Inflammatory macrophage treated with lipopolysaccharide for 4 hours (primary cell): Measurements from ENCODE around the gene PRPF8.

Source experiments
- DNase-seq: peaks from one replicate; pipeline ENCODE4 v3.0.0-alpha.2; 2020

The PRPF8 gene

GRCh38 chr17:1643999-1644492 is 40.6 kb downstream of the PRPF8 start:
- DNase-seq = peak; percentile 44

- DNase-seq = no peak
Observed at GRCh38 chr17:1643293-1643998, 41.2 kb downstream of the PRPF8 start.

- DNase-seq = no peak
Observed at GRCh38 chr17:1641065-1641403, 43.6 kb downstream of the PRPF8 start.

GRCh38 chr17:1640329-1641064 is 44.2 kb downstream of the PRPF8 start:
- DNase-seq = no peak

GRCh38 chr17:1639549-1640180 is 45.0 kb downstream of the PRPF8 start:
- DNase-seq = no peak

- DNase-seq = no peak
Observed at GRCh38 chr17:1638624-1639300, 45.9 kb downstream of the PRPF8 start.

- DNase-seq = no peak
Observed at GRCh38 chr17:1638171-1638590, 46.5 kb downstream of the PRPF8 start.

GRCh38 chr17:1636732-1637285 is 47.9 kb downstream of the PRPF8 start:
- no peak for DNase-seq

GRCh38 chr17:1635675-1636465 is 48.8 kb downstream of the PRPF8 start:
- DNase-seq = no peak

- DNase-seq = no peak
Observed at GRCh38 chr17:1634841-1635650, 49.6 kb downstream of the PRPF8 start.

- peak; percentile 49 for DNase-seq
Observed at GRCh38 chr17:1630662-1631061, 54.0 kb downstream of the PRPF8 start.

GRCh38 chr17:1629504-1630310 is 55.0 kb downstream of the PRPF8 start:
- DNase-seq = peak; percentile 65

- peak; percentile 95 for DNase-seq
Observed at GRCh38 chr17:1628856-1629503, 55.7 kb downstream of the PRPF8 start.

- DNase-seq = peak; percentile 90
Observed at GRCh38 chr17:1627982-1628855, 56.4 kb downstream of the PRPF8 start, which contains the start of gene SLC43A2. SLC43A2 (minus strand) TSS chr17:1628834; CDS start chr17:1627874, 960 bp downstream.

GRCh38 chr17:1627182-1627981 is 57.3 kb downstream of the PRPF8 start:
- peak; percentile 82 for DNase-seq

- DNase-seq = no peak
Observed at GRCh38 chr17:1626333-1626732, 58.3 kb downstream of the PRPF8 start.

GRCh38 chr17:1625581-1625980 is 59.1 kb downstream of the PRPF8 start:
- DNase-seq = no peak

- no peak for DNase-seq
Observed at GRCh38 chr17:1625053-1625452, 59.6 kb downstream of the PRPF8 start.
